ENCODE data around the gene TMEM217.

The TMEM217 gene

DNA sequence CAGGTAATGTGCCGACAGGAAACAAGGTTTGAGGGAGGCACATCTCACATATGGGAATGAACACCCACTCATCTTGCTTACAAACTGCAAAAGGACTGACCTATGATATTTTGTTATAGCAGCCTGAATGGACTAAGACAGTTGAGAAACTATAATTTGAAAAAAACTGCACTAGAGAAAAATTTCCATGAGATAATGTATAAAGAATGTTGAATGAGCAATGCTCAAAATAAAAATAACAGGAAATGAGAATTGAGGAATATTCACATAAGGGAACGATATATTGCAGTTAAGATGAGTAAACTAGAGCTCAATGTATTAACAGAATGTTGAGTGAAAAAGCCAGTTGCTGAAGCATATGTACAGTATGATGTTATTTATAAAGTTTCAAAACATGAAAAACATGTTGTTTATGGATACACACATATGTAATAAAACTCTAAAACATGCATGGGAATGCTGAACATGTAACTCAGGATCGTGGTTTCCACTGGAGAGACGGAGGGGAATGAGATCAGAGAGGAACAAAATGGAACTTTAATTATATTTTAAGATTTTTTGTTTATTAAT is 6.6 kb downstream of the TMEM217 start:
- no peak for DNase-seq (ENCODE audit: insufficient read length, low spot score)
- FAIRE-seq = peak; percentile 71

DNA sequence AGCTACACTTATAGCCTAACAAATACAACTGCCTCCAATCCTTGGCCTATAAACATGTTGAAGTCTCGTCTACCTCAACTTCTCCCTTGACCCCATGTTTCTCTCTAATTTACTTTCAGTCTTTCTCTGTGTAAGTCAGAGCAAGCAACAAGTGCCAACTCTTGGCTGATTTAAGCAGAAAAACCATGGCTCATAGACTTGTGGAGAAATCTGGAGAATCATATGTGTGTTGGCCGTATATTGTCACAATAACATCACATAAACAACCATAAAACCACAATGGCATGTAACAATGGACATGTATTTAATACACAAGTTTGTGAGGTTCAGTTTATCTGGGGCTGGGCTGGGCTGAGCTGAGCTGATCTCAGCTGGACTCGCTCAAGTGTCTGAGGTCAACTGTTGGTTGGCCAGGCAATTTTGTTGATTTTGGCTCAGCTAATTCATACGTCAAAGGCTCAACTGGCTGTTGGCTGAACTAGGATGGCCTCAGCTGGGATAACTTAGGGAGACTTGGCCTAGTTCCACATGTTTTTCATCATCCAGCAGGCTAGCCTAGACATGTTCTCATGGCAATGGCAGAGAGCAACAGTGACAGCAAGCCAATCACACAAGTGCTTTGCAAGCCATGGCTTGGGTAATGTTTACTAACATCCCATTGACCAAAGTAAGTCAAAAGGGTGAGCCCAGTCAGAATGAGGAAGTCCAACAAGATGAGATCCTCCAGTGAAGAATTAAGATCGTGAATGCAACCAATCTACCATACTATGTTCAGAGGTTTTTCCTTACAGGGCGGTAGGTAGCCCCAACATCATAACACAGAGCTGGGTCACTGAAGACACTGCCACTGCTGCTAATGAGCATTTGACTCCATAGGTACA is 13.3 kb downstream of the TMEM217 start:
- no peak for DNase-seq (ENCODE audit: insufficient read length, low spot score)

DNA sequence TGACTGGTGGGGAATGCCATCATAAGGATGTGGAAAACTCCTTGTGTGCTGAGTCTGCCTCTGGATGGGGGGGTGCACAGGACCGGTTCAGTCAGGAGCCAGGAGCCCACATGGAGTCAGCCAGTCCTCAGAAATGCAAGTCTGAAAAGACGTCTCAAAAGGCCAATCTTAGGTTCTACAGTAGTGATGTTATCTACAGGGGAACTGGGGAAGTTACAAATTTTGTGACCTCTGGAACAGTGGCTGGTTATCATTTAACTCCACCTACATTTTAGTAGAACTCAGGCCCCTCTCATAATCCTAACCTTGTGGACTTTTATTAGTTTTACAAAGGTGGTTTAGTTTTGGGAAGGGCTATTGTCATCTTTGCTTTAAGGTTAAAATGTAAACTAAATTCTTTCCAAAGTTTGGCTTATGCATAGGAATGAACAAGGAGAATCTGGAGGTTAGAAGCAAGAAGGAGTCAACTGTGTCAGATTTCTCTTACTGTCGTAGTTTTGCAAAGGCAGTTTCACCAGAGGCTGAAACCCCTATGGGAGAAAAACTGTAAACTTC is 14.1 kb downstream of the TMEM217 start:
- DNase-seq (ENCODE audit: insufficient read length, low spot score) (no peak), FAIRE-seq (no peak)

More for the DNA sequence above, 13.3 kb downstream of the TMEM217 start:
- no peak for FAIRE-seq

DNA sequence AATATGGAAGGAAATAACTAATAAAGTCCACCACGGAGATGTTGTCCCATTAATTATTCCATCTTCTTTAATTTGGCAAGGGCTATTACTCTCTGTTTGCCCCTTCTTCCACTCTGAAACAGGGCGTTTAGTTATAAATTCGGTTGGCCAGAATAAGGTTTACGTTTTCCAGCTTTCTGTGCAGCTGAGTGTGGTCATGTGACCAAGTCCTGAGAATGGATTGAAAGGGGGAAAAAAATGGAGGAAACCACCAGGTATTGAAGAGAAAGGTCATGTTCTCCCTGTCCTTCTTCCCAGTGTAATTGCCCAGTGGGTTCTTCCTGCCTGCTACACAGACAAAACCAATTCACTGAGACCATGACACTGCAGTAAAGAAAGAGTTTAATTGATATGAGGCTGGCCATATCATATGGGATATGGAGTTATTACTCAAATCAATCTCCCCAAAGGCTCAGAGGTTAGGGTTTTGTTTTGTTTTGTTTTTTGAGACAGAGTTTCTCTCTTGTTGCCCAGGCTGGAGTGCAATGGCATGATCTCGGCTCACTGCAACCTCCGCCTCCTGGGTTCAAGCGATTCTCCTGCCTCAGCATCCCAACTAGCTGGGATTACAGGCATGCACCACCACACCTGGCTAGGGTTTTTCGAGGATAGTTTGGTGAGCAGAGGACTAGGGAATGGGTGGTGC is 14.7 kb downstream of the TMEM217 start:
- FAIRE-seq (no peak), DNase-seq (ENCODE audit: insufficient read length, low spot score) (no peak)

DNA sequence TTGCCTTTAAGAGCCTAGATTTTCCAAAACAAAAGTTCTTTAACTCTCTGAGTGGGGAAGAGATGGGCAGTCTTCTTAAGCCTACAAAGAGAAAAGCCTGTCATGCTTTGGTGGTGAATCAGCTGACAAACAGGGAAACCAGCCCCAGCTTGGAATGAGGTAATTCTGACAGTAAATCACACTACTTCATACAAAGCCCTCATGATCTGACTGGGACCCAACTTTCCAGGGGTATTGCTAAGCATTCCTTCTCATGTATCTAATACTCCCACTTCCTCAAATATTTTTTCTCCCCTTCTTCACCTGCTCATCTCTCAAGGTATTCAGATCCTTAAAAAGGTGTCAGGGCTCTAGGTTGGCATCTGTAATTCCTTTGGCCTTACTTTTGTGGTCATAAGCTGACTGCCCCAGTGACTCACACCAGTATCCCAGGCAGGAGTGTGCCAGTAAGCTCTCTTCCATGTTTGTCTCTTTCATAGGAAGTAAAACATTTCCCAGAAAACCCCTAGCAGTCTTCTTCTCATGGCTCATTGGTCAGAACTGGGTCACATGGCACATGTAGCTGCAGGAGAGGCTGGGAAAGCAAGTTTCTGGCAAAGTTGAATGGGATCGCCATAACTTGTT is 15.4 kb downstream of the TMEM217 start:
- DNase-seq (ENCODE audit: insufficient read length, low spot score) (no peak), FAIRE-seq (no peak)

DNA sequence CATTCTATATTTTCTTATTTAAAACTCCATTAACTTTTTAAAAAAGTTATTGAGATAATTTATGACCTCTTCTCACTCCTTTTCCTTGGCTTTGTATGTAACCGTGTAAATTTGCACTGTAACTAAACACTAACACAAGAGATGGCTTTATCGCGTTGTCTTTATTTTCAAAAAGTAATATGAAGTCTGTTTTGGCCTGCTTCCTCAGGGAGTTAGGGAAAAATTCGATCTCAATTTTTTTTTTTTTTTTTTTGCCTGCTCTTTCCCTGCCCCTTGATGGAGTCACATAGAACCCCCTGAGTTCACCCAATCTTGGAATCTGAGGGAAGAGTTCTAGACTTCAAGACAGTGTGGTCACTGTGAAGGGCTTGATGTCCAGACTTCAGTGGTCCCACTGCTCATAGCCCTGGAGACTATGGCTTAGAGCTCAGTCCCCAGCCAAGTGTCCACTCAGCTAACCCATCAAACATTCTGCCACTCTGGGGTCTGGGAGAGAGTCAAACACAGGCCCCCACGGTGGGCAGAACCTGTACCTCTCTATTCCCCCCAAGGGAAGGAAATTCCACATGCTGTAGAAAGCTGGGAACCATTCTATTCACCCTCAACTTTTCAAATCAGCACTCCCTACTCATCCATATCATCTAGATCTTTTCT is 16.0 kb downstream of the TMEM217 start:
- no peak for DNase-seq (ENCODE audit: insufficient read length, low spot score)
- FAIRE-seq = no peak

DNA sequence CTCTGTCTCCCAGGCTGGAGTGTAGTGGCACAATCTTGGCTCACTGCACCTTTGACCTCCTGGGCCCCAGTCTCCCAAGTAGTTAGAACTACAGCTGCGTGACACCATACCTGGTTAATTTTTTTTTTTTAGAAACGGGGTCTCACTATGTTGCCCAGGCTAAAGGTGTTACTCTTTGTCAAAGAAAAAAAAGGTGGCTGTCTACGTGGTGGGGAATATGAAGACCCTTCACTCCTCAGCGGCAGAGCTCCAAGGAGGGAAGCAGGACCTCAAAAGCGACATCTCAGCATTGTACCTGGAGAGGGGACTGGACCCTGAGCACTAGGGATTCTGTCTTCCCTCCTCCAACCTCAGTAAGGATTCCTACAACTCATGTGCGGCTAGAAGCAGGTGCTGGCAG is 16.8 kb downstream of the TMEM217 start:
- FAIRE-seq = no peak
- DNase-seq (ENCODE audit: insufficient read length, low spot score) = no peak

DNA sequence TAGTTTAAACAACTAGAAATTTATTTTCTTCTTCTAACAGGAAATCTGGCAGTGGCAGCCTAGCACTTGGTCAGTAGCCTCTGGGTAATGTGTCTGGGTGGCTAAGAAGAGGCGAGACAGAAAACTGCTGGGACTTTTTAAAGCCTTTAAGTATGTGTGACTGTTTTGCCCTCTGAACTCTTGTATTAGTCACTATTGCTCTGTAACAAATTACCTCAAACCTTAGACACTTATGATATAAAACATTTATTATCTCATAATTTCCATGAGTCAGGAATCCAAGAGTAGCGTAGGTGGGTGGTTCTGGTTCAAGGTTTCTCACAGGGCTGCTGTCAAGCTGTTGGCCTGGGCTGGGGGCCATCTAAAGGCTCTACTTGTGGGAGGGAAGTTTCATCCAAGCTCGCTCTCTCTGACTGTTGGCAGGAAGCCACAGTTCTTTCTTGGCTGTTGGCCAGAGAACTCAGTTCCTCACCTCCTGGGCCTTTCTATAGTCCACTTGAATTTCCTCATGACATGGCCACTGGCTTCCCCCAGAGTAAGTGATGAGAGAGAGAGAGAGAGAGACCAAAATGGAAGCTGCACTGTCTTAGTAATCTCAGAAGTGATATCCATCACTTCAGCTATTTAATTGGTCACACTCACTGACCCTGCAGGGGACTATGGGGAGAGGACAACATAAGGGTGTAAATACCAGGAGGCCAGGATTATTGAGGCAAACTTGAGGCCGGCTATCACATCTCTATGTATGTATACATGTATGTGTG is 17.8 kb downstream of the TMEM217 start:
- DNase-seq (ENCODE audit: insufficient read length, low spot score) (peak; percentile 43), FAIRE-seq (peak; percentile 89)

DNA sequence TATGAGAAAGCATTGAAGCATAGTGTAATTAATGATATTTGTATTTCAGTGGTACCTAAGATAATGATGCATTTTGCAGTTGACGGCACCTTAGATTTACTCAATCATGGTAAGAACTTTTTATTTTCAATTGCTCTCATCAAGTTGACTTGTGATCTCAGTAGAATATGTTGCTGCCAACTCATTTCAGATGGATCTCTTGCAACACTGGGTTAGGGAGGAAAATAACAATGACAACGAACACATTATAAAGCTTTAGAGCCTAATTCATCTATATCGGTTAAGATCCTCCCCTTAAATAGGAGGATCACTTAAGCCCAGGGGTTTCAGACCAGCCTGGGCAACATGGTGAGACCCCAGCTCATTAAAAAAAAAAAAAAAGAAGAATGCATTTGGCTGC is 18.4 kb downstream of the TMEM217 start:
- no peak for DNase-seq (ENCODE audit: insufficient read length, low spot score)
- no peak for FAIRE-seq

DNA sequence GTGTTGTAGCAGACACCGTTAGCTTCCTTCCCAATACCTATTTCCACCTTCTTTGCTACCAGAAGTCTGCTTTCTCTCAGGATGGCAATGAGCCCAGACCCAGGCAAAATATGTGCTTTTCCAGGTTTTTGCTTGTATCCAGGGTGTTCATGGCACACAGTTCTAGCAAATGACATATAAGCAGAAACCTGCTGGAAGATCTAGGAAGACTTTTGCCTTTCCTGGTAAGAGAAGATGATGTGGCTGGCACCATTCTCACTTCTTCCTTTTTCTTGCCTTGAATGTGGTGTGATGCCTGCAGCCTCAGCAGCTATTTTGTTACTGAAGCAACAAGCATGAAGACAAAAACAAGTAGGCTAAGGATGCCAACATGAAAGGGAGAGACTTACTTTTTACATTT is 19.6 kb downstream of the TMEM217 start:
- FAIRE-seq (no peak), DNase-seq (ENCODE audit: insufficient read length, low spot score) (no peak)

DNA sequence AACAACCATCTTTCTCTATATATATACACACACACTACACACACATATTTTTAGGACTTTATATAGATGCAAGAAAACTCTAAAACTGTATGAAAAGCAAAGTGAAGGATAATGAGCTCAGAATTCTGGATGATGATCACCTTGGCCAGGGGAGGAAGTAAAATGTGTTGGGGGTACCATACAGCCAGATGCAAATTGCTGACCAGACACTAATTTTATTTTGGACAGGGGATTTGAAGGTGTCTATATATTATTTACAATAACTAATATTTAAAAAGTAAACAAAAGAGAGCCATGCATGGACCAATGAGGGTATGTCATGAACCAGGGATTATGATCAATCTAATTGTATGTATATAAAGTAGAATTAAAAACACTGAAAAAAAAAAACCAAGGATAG is 20.2 kb downstream of the TMEM217 start:
- no peak for FAIRE-seq

DNA sequence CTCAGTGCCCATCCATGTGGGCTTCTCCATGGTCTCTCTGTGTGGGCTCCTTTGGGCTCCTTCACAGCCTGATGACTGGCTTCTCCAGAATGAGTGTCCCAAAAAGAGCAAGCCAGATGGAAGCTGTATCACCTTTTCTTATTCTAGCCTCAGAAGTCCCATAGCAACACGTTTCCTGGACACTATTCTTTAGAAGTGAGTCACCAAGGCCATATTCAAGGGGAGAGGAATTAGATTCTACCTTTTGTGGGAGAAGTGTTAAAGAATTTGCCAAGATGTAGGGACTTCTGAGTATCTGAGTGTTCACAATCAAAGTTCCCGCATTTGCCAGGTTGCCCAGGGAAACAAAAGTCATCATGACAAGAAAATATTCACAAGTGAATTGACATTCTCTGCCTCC is 21.0 kb downstream of the TMEM217 start:
- no peak for FAIRE-seq

More for the DNA sequence above, 20.2 kb downstream of the TMEM217 start:
- DNase-seq (ENCODE audit: insufficient read length, low spot score) = no peak

DNA sequence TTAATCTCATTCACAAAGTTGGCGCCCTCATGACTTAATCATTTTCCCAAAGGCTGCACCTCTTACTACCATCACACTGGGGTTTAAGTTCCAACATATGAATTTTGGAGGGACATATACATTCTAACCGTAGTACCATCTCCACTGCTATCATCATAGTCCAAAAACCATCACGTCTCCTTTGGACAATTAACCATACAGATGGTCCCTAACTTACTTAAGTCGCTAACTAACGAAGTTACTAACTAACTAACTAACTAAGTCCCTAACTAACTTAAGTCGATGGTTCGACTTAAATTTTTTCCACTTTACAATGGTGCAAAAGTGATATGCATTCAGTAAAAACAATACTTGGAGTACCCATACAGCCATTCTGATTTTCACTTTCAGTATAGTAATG is 24.4 kb downstream of the TMEM217 start:
- no peak for FAIRE-seq
- no peak for DNase-seq (ENCODE audit: insufficient read length, low spot score)

More for the DNA sequence above, 21.0 kb downstream of the TMEM217 start:
- DNase-seq (ENCODE audit: insufficient read length, low spot score) = no peak

DNA sequence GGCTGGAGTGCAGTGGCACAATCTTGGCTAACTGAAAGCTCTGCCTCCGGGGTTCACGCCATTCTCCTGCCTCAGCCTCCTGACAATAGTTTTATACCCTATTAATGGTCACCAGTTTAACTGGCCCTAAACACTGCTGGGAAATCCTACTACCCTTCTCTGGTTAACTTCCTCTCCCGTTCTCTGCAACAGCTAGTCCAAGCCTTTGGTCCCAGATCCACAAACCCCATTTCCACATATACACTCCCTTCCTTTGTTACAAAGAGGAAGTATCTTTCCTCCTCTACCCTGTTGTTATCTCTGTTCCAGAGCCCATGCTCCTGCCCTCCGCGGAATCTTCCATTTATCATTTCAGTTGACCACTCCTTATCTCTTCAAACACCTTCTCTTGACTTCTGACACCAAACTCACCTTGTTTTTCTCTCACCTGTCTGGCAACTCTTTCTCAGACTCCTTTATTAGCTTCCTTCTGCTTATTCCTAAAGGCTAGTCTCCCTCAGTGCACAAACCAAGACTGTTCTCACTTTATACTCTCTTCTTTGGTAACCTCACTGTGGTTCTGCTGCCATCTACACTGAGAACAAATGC is 25.4 kb downstream of the TMEM217 start:
- no peak for DNase-seq (ENCODE audit: insufficient read length, low spot score)
- FAIRE-seq = no peak

DNA sequence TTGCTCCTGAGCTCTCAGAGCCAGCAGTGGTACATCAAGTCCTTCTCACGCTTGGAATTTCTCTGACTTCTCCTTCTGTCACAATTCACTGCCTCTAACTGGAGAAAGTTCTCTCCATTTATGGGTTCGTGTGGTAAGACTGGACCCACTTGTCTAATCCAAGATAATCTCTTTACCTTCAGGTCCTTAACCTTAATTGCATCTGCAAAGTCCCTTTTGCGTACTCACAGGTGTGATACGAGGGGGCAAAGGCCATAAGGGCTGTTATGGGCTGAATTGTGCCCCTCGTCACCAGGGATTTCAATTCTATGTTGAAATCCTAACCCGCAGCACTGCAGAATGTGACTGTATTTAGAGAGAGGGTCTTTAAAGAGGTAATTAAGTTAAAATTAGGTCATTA is 27.8 kb downstream of the TMEM217 start:
- FAIRE-seq = no peak
- no peak for DNase-seq (ENCODE audit: insufficient read length, low spot score)

DNA sequence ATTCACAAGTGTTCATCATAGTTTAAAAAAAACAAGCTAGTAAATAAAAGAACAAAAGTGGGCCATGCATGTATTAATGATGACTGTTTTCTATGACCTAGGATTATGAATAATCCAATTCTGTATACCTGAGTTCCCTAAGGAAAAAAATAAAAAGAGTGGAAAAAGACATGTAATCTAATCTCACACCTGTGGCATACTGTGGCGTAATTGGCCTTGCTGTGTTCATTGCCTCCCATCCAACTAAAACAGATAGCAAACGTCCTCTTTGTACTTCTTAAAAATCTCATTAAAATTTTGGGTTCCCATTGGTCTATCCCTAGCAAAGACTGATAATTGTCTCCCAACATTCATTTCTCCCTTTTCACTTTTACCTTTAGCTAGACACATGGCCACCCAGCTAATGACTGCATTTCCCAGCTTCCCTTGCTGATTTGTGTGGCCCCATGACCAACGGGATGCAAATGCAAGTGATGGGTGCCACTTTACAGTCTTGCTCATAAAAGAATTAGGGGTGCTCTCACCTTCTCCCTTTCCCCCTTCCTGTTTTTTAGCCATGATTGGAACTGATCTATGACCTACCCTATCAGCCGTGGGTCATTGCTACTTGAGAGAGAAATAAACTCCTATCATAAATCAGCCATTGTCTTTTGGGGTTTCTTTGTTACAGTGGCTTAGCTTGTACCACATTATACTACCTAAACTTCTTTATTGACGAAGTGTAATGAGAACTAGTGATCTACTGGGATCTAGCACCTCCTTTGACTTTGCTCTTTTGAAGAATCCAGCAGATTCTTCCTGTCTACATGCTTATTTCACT is 32.4 kb downstream of the TMEM217 start:
- no peak for FAIRE-seq
- DNase-seq (ENCODE audit: insufficient read length, low spot score) = no peak

DNA sequence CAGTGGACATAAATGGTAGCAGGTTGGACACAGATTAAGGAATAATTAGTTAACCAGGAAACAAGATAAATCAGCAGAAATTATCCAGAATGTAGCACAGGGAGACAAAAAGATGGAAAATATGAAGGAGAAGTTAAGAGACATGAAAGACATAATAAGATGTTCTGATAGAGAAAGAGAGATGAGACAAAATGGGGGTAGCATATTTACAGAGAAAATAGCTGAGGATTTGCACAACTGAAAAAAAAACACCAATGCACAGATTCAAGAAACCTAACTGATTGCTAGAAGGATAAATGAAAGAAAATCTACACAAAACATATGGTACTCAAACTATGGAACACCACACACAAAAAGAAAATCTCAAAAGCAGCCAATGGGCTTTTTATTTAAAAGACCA is 35.0 kb downstream of the TMEM217 start:
- DNase-seq (ENCODE audit: insufficient read length, low spot score) = no peak
- no peak for FAIRE-seq

DNA sequence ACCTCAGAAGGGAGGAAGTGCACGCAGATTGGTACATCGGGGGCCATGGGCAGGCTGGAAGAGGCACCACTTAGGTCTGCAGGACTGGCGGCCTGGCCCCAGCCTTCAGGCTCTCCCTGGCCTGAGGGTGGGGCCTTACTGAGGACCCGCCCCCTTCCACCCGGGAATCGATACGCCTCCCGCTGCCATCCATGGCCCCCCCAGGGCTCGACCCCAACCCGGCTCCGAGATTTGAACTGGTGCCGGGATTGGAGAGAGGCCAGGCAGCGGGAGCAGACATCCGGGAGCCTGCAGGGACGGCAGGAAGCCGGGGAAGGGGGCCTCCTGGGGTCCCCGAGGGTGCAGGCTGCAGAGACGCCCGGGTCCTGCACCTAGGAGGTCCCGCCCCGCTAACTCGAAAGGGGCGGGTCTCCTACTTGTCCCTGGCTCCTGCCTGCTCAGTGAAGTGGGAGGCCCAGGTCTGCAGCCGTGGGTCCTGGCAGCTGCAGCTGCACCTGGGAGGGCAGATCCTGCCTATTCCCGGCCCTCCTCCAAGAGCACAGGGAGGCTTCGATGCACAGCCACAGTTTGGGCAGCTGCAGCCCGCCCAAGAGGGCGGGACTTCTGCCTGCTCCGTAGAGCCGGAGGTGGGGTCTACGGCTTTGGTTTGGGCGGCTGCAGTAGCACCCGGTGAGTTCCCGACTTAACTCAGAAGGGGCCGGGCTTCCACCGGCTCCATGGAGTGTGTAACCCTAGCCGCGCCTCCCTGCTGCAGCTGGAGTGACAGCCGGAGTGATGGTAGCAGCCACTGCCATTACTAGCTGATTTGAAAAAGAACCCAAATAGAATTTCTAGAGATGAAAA is 35.6 kb downstream of the TMEM217 start:
- DNase-seq (ENCODE audit: insufficient read length, low spot score) = peak; percentile 70
- peak; percentile 77 for FAIRE-seq

Measured in GM19239 (cell line).